H1 (cell line): ENCODE data around the gene PCDH9.

Experiments
- CBX5 ChIP-seq: fragments of 300-800, 300-1000 bp; sonication (generic); IDR thresholded peaks from 2 replicates; pipeline ENCODE4 v1.7.1; 2016; ENCODE audit warnings: antibody characterized with exemption, low read length, low read depth
- CEBPB ChIP-seq: IDR thresholded peaks from 2 replicates; pipeline ENCODE4 v1.6.1; 2012; ENCODE audit warnings: low read depth, low read length
- CHD2 ChIP-seq: IDR thresholded peaks from 2 replicates; pipeline ENCODE4 v1.6.1; 2012; ENCODE audit warnings: low read length, improper control_type of control experiment
- MAFK ChIP-seq: IDR thresholded peaks from 2 replicates; pipeline ENCODE4 v1.6.1; 2012; ENCODE audit warnings: low read depth, mild to moderate bottlenecking, improper control_type of control experiment, low read length
- POLR2A ChIP-seq, 2 experiments: IDR thresholded peaks; 1 replicate in 1 of 2; 2 replicates in 1 of 2; pipeline ENCODE4 v1.6.1; 2011; ENCODE audit warnings: low read depth in 2 of 2, low read length in 2 of 2, mild to moderate bottlenecking in 2 of 2; ENCODE audit errors: control extremely low read depth in 1 of 2
- RAD21 ChIP-seq, 2 experiments: IDR thresholded peaks in 1 of 2; conservative IDR thresholded peaks in 1 of 2; 2 replicates each; pipeline ENCODE4 v1.6.1; 2011; ENCODE audit warnings: low read depth in 2 of 2, low read length in 2 of 2, improper control_type of control experiment in 1 of 2, inconsistent platforms in 1 of 2, mild to moderate bottlenecking in 1 of 2, moderate library complexity in 1 of 2
- RNF2 ChIP-seq: fragments of 200-900, 300-1000 bp; sonication (generic); IDR thresholded peaks from 2 replicates; pipeline ENCODE4 v1.7.1; 2016; ENCODE audit warnings: borderline replicate concordance, low read depth, mild to moderate bottlenecking, antibody characterized with exemption, low read length; ENCODE audit not compliant: poor library complexity, severe bottlenecking; ENCODE audit errors: missing control alignments
- RXRA ChIP-seq: IDR thresholded peaks from 2 replicates; pipeline ENCODE4 v1.6.1; 2011; ENCODE audit warnings: low read depth, mild to moderate bottlenecking, low read length, moderate library complexity; ENCODE audit not compliant: insufficient read depth
- SUZ12 ChIP-seq: fragments of 200-600 bp; sonication (generic); IDR thresholded peaks from 2 replicates; pipeline ENCODE4 v1.6.1; 2012; ENCODE audit warnings: mild to moderate bottlenecking, inconsistent platforms, low read length, moderate library complexity, mixed read lengths
- TAF1 ChIP-seq: IDR thresholded peaks from 2 replicates; pipeline ENCODE4 v1.6.1; 2011; ENCODE audit warnings: mild to moderate bottlenecking, low read depth, low read length
- ZNF274 ChIP-seq: IDR thresholded peaks from 2 replicates; pipeline ENCODE4 v1.7.0; 2012; ENCODE audit warnings: low read length, borderline replicate concordance; ENCODE audit errors: extremely low read depth
- TF ChIP-seq, protein P1 (sequence below), 3 experiments: IDR thresholded peaks; 1 replicate in 2 of 3; 2 replicates in 1 of 3; pipeline versions ENCODE4 v1.5.1 to v1.6.1; 2011; ENCODE audit warnings: low read length in 3 of 3, mild to moderate bottlenecking in 3 of 3, inconsistent platforms in 2 of 3, low read depth in 1 of 3, moderate library complexity in 1 of 3; ENCODE audit not compliant: insufficient read depth in 1 of 3; ENCODE audit errors: control extremely low read depth in 1 of 3
- TF ChIP-seq, protein P2 (sequence below): IDR thresholded peaks from 2 replicates; pipeline ENCODE4 v1.6.1; 2011; ENCODE audit warnings: low read depth, mild to moderate bottlenecking, low read length; ENCODE audit not compliant: insufficient read depth

DNA sequence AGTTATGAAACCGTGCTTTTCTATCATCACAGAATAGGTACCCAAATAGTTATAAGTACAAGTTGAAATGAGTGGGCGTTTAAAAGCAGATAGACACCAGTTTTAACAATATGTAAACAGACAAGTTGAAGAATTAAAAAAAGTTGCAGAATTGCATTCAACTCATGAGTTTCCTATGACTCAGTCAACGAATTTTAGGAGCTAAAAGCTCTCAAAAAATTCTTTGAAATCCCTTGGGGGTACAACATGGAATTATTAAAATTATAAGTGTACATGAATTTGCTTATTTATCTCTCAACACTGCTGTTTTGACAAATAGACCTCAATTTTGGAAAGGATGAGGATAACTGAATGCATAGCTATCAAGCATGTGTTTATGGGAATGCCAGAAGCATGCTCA, 693.4 kb downstream of the PCDH9 start:
- no peak for TF ChIP-seq CBX5
- TF ChIP-seq TAF1: no peak
- TF ChIP-seq ZNF274: no peak
- TF ChIP-seq, protein P1, sequence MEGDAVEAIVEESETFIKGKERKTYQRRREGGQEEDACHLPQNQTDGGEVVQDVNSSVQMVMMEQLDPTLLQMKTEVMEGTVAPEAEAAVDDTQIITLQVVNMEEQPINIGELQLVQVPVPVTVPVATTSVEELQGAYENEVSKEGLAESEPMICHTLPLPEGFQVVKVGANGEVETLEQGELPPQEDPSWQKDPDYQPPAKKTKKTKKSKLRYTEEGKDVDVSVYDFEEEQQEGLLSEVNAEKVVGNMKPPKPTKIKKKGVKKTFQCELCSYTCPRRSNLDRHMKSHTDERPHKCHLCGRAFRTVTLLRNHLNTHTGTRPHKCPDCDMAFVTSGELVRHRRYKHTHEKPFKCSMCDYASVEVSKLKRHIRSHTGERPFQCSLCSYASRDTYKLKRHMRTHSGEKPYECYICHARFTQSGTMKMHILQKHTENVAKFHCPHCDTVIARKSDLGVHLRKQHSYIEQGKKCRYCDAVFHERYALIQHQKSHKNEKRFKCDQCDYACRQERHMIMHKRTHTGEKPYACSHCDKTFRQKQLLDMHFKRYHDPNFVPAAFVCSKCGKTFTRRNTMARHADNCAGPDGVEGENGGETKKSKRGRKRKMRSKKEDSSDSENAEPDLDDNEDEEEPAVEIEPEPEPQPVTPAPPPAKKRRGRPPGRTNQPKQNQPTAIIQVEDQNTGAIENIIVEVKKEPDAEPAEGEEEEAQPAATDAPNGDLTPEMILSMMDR (IDR thresholded peaks at IDR 0.05; ENCODE audit: control extremely low read depth in 1 of 3, insufficient read depth in 1 of 3, low read depth in 1 of 3, low read length in 3 of 3): no peak
- TF ChIP-seq, protein P2, sequence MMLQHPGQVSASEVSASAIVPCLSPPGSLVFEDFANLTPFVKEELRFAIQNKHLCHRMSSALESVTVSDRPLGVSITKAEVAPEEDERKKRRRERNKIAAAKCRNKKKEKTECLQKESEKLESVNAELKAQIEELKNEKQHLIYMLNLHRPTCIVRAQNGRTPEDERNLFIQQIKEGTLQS: no peak
- no peak for TF ChIP-seq MAFK
- TF ChIP-seq RNF2: no peak
- TF ChIP-seq RXRA: no peak
- no peak for TF ChIP-seq CEBPB
- no peak for TF ChIP-seq POLR2A (IDR thresholded peaks at IDR 0.05; ENCODE audit: control extremely low read depth in 1 of 2, low read depth in 2 of 2, low read length in 2 of 2)
- no peak for TF ChIP-seq CHD2
- no peak for TF ChIP-seq SUZ12
- no peak for TF ChIP-seq RAD21 (IDR thresholded peaks at IDR 0.05 in 1 of 2, conservative IDR thresholded peaks at IDR 0.05 in 1 of 2; ENCODE audit: low read depth in 2 of 2, low read length in 2 of 2)
